Measurements from ENCODE around the gene FAAP100.

- TF ChIP-seq CTCF (IDR thresholded peaks at IDR 0.05), result no peak
- no peak for TF ChIP-seq EZH2 (IDR thresholded peaks at IDR 0.05; ENCODE audit: borderline replicate concordance, insufficient read depth, low read depth, low read length, poor library complexity, severe bottlenecking)
Observed at GRCh38 chr17:81527591-81528383, 24.4 kb downstream of the FAAP100 start, which contains the start of gene FSCN2.

All from B cell (primary cell).